ENCODE results near the gene GJD3.

GJD3 gene

DNA sequence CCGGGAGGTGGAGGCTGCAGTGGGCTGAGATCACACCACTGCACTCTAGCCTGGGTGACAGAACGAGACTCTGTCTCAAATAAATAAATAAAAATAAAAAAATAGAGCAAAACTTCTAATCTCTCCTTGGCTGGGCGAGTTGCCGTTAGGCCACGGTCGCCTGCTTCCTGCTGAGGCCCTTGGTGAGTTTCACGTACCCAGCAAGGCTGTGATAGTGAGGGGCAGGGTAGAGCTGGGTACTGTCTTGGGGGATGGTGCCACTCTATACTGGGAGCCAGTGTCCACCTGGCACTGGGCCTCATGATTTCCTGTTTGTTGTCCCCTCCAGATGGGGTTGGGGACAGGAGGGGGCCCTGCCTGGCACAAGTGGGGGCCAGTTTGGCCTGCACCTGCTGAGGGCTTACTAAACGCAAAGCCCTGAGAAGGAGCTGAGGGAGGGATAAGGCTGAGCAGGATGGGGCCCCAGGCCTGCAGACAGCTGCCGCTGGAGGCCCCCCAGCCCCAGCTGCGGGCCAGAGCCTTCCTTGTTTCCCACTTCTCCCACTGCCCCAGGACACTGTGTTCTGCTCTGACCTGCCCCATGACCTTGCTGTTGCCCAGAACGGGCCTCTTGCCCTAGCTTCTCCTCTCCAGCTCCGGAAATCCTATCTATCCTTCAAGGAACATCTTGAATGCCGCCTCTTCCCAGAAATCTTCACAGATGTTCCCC is 25.4 kb downstream of the GJD3 start:
- DNase-seq (ENCODE audit: low read depth, low spot score), result no peak
- no peaks in the 10 kb centered on the region for H3K9me3 ChIP-seq (ENCODE audit: control insufficient read depth, insufficient read depth, low read length)
- no peaks in the 10 kb centered on the region for H3K36me3 ChIP-seq (ENCODE audit: control insufficient read depth, insufficient read depth, low read length)
- WGBS (ENCODE audit: insufficient coverage, insufficient read length), result no CpG with 5 or more reads among the region's 13 CpGs
- H3K4me1 ChIP-seq (ENCODE audit: control insufficient read depth, insufficient read depth, low read length), result peaks cover 6% of the 10 kb centered on the region
- H3K4me3 ChIP-seq (ENCODE audit: low read length), result no peak overlapping the region
- no peak overlapping the region for H3K27ac ChIP-seq (ENCODE audit: low read length)
- H3K27me3 ChIP-seq (ENCODE audit: control insufficient read depth, insufficient read depth, low read length), result peaks cover 20% of the 10 kb centered on the region; the same call in 1 of the 2 replicates

DNA sequence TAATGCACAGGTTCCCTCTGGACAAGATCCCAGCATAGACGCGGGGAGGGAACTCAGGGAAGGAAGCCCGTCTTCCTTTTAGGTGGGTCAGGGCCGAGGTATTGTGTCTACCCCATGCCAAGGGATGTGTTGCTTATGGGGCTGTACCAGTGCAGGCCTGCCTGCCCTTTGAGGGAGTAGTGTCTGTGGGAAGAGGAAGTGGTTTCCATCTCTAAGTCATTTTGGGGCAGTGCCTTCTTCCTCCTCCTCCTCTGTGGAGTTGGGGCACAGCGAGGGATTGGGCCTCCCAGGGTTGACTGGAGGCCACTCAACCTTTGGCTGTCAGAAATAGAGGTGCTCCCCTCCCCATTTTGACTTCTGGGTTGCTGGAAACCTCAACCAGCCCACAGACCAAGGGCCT is 26.5 kb downstream of the GJD3 start:
- H3K27me3 ChIP-seq (ENCODE audit: control insufficient read depth, insufficient read depth, low read length), result peaks cover 9% of the 10 kb centered on the region; the same call in 1 of the 2 replicates
- H3K9me3 ChIP-seq (ENCODE audit: control insufficient read depth, insufficient read depth, low read length), result no peaks in the 10 kb centered on the region
- no peaks in the 10 kb centered on the region for H3K36me3 ChIP-seq (ENCODE audit: control insufficient read depth, insufficient read depth, low read length)
- no CpG with 5 or more reads among the region's 5 CpGs for WGBS (ENCODE audit: insufficient coverage, insufficient read length)
- H3K4me1 ChIP-seq (ENCODE audit: control insufficient read depth, insufficient read depth, low read length), result no peaks in the 10 kb centered on the region; the same call in 1 of the 2 replicates
- DNase-seq (ENCODE audit: low read depth, low spot score), result no peak
- no peak overlapping the region for H3K4me3 ChIP-seq (ENCODE audit: low read length)
- no peak overlapping the region for H3K27ac ChIP-seq (ENCODE audit: low read length)

DNA sequence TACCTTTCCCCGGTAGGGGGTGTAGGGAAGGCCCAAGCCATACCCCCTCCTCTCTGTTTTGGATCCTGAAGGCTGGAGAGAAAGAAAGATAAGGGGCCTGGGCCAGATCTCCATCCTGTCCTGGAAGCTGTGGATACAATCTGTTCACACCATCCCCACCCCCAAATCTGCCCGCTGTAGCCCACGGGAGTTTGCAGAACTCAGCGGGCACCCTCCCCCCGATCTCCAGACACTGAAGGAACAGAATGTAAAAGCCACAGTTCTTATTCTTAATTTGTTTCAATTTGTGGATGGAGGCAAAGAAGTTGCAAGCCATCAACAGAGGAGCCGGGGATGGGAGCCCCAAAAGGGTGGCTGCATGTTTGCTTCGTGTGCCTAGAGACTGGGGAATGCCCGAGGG is 27.2 kb downstream of the GJD3 start:
- H3K4me3 ChIP-seq (ENCODE audit: low read length), result no peak overlapping the region
- H3K36me3 ChIP-seq (ENCODE audit: control insufficient read depth, insufficient read depth, low read length), result no peaks in the 10 kb centered on the region
- no peak for DNase-seq (ENCODE audit: low read depth, low spot score)
- no peaks in the 10 kb centered on the region for H3K4me1 ChIP-seq (ENCODE audit: control insufficient read depth, insufficient read depth, low read length)
- H3K27ac ChIP-seq (ENCODE audit: low read length), result no peak overlapping the region
- no peaks in the 10 kb centered on the region for H3K9me3 ChIP-seq (ENCODE audit: control insufficient read depth, insufficient read depth, low read length)
- peaks cover 4% of the 10 kb centered on the region; the same call in 1 of the 2 replicates for H3K27me3 ChIP-seq (ENCODE audit: control insufficient read depth, insufficient read depth, low read length)
- no CpG with 5 or more reads among the region's 8 CpGs for WGBS (ENCODE audit: insufficient coverage, insufficient read length)

DNA sequence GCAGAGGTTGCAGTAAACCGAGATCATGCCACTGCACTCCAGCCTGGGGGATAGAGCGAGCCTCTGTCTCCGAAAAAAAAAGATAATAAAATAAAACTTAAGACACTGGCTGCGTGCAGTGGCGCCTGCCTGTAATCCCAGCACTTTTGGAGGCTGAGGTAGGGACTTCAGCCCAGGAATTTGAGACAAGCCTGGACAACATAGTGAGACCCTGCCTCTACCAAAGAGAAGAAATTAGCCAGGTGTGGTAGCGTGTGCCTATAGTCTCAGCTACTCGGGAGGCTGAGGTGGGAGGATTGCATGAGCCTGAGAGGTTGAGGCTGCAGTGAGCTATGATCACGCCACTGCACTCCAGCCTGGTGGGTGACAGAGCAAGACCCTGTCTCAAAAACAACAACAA is 28.9 kb downstream of the GJD3 start:
- DNase-seq (ENCODE audit: low read depth, low spot score), result no peak
- Histone ChIP-seq H3K4me1 (ENCODE audit: control insufficient read depth, insufficient read depth, low read length) (no peaks in the 10 kb centered on the region), H3K36me3 (ENCODE audit: control insufficient read depth, insufficient read depth, low read length) (0 out of 2 replicates have a peak, but pooled peaks cover 2% of the 10 kb centered on the region), H3K4me3 (ENCODE audit: low read length) (no peak overlapping the region), H3K9me3 (ENCODE audit: control insufficient read depth, insufficient read depth, low read length) (no peaks in the 10 kb centered on the region), H3K27me3 (ENCODE audit: control insufficient read depth, insufficient read depth, low read length) (peaks cover under 1% of the 10 kb centered on the region; the same call in 1 of the 2 replicates), H3K27ac (ENCODE audit: low read length) (no peak overlapping the region)
- no CpG with 5 or more reads among the region's 8 CpGs for WGBS (ENCODE audit: insufficient coverage, insufficient read length)

DNA sequence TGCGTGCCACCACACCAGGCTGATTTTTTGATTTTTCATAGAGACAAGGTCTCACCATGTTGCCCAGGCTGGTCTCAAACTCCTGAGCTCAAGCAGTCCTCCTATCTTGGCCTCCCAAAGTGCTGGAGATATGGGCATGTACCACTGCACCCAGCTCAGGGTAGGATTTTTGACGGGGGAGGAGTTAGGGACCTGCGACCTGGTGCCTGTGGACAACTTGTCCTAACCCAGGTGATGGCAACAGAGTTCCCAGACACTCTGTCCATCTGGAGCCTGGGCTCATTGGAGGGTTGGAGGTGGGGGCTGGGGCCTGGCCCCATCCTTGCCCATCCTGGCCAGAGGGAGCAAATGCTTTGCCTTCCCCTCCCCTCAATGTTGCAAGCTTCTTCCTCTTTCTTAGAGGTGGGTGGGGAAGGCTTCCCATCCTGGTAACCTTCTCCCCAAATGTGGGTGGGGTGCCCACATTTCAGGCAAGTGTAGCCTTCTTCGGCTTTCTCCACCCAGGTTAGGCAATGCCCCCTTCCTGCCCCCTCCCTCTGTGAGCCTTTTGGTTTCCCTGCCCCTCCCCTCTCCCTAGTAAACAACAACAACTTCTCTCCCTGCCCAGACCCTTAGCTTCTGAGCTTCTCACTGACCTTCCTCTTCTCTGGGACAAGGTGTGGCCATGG is 30.6 kb downstream of the GJD3 start:
- WGBS (ENCODE audit: insufficient coverage, insufficient read length), result no CpG with 5 or more reads among the region's 4 CpGs
- Histone ChIP-seq H3K36me3 (ENCODE audit: control insufficient read depth, insufficient read depth, low read length) (0 out of 2 replicates have a peak, but pooled peaks cover 2% of the 10 kb centered on the region), H3K9me3 (ENCODE audit: control insufficient read depth, insufficient read depth, low read length) (no peaks in the 10 kb centered on the region), H3K27ac (ENCODE audit: low read length) (no peak overlapping the region), H3K4me1 (ENCODE audit: control insufficient read depth, insufficient read depth, low read length) (no peaks in the 10 kb centered on the region), H3K27me3 (ENCODE audit: control insufficient read depth, insufficient read depth, low read length) (no peaks in the 10 kb centered on the region), H3K4me3 (ENCODE audit: low read length) (no peak overlapping the region)
- DNase-seq (ENCODE audit: low read depth, low spot score), result no peak

DNA sequence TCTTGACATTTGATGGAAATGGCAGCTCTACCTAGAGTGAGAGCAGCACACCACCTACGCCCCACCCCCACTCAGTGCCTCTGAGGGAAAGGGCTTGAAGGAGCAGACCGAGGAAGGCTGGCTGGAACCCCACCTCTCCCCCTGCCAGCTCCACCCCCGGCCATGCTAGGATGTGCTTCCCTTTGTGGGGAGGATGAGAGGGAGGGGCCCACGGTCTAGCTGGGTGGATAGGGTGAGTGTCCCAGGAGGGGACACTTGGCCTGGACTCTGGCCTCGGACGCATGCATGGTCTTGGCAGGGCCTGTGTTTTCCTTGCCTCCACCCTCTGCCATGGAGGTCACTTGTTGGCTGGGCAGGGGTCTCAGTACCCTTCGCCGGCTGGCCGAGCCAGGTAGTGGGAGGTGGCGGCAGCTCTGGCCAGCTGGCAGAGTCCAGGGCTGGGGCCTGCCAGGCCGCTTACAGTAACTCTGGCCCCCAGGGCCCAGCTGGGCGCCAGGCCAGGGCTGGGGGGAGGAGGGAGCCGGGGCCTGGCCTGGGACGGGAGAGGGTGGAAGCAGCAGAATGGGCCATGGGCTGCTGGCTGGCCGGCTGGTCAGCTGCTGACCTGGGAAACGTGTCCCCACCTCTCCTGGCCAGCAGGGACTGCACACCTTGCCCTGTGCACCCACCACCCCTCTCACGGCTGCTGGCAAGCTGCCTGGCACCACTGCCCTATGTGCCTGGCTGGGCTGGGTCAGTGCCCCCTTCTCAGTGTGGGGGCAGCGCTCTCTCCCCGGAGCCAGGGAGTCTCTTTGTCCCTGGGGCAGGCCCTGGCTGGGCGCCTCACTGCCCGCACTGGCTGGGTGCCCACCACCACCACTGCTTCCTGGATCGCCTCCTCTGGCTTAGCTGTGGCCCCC is 32.5 kb downstream of the GJD3 start:
- no peak overlapping the region for H3K27ac ChIP-seq (ENCODE audit: low read length)
- no CpG with 5 or more reads among the region's 22 CpGs for WGBS (ENCODE audit: insufficient coverage, insufficient read length)
- H3K4me3 ChIP-seq (ENCODE audit: low read length), result no peak overlapping the region
- H3K4me1 ChIP-seq (ENCODE audit: control insufficient read depth, insufficient read depth, low read length), result no peaks in the 10 kb centered on the region
- 0 out of 2 replicates have a peak, but pooled peaks cover 2% of the 10 kb centered on the region for H3K36me3 ChIP-seq (ENCODE audit: control insufficient read depth, insufficient read depth, low read length)
- DNase-seq (ENCODE audit: low read depth, low spot score), result no peak
- H3K27me3 ChIP-seq (ENCODE audit: control insufficient read depth, insufficient read depth, low read length), result no peaks in the 10 kb centered on the region
- no peaks in the 10 kb centered on the region for H3K9me3 ChIP-seq (ENCODE audit: control insufficient read depth, insufficient read depth, low read length)

DNA sequence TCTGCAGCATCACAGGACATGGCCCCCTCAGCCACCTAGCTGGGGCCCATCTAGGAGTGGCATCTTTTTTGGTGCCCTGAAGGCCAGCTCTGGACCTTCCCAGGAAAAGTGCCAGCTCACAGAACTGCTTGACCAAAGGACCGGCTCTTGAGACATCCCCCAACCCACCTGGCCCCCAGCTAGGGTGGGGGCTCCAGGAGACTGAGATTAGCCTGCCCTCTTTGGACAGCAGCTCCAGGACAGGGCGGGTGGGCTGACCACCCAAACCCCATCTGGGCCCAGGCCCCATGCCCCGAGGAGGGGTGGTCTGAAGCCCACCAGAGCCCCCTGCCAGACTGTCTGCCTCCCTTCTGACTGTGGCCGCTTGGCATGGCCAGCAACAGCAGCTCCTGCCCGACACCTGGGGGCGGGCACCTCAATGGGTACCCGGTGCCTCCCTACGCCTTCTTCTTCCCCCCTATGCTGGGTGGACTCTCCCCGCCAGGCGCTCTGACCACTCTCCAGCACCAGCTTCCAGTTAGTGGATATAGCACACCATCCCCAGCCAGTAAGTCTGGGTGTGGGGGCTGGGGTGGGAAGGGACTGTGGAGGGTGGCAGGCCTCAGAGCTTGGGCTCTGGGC is 33.6 kb downstream of the GJD3 start:
- DNase-seq (ENCODE audit: low read depth, low spot score), result no peak
- Histone ChIP-seq H3K36me3 (ENCODE audit: control insufficient read depth, insufficient read depth, low read length) (0 out of 2 replicates have a peak, but pooled peaks cover 2% of the 10 kb centered on the region), H3K27ac (ENCODE audit: low read length) (no peak overlapping the region), H3K4me3 (ENCODE audit: low read length) (no peak overlapping the region), H3K27me3 (ENCODE audit: control insufficient read depth, insufficient read depth, low read length) (no peaks in the 10 kb centered on the region), H3K4me1 (ENCODE audit: control insufficient read depth, insufficient read depth, low read length) (no peaks in the 10 kb centered on the region), H3K9me3 (ENCODE audit: control insufficient read depth, insufficient read depth, low read length) (no peaks in the 10 kb centered on the region)
- WGBS (ENCODE audit: insufficient coverage, insufficient read length), result no CpG with 5 or more reads among the region's 10 CpGs

DNA sequence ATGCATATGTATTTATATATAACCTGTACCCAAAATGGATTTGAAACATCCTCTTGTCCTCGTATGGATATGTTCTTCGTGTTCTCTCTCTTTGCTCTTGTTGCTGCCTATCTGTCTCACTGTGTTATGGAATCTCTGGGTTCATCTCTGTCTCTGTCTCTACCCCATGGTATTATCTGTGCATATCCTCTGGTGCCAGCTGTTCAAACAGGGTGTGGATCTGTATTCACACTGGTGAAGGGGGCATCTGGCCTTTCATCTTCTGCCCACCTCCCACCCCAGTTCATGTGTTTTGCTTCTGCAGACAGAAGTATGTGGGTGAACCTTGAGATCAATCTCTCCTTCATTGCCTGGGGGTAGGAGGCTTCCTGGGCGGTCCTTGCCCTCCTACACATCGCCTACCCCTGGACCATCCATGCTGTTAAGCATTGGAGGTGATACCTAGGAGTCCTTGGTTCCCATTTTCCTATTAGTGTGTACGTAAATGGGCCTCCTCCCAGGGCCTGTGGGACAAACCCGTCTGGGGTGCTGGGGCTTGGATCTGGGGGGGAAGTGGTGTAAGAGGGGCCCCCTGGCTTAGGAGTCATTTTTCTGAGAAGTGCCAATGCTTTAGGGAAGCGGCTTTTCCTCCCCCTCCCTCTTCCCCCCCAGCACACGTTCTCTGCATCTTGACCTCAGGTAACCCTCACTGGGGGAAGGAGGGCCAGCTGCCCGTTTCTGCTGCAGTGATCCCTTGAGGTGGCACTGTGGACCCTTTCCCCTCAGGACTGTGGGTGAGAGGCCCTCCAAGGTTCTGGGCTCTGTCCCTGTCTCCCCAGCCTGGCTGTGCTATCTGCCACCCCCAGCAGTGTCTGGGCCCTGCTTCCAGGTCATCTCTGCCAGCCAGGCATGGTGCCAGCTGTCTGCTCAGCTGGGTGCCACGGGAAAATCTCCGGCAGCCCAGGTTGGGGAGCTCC is 34.4 kb downstream of the GJD3 start:
- Histone ChIP-seq H3K27ac (ENCODE audit: low read length) (no peak overlapping the region), H3K36me3 (ENCODE audit: control insufficient read depth, insufficient read depth, low read length) (0 out of 2 replicates have a peak, but pooled peaks cover 2% of the 10 kb centered on the region), H3K9me3 (ENCODE audit: control insufficient read depth, insufficient read depth, low read length) (no peaks in the 10 kb centered on the region), H3K4me3 (ENCODE audit: low read length) (no peak overlapping the region), H3K27me3 (ENCODE audit: control insufficient read depth, insufficient read depth, low read length) (no peaks in the 10 kb centered on the region), H3K4me1 (ENCODE audit: control insufficient read depth, insufficient read depth, low read length) (no peaks in the 10 kb centered on the region)
- WGBS (ENCODE audit: insufficient coverage, insufficient read length), result no CpG with 5 or more reads among the region's 11 CpGs
- DNase-seq (ENCODE audit: low read depth, low spot score), result no peak

DNA sequence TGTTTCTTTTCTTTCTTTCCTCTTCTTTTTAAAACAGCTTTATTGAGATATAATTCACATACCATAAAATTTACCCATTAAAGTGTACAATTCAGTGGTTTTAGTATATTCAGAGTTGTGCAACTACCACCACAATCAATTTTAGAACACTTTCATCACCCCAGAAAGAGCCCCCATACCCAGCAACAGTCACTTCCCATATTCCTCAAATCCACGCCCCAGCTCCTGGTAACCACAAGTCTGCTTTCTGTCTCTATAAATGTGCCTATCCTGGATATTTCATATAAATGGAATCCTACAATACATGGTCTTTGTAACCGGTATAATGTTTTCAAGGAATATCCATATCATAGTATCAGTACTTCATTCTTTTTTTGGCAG is 36.2 kb downstream of the GJD3 start:
- DNase-seq (ENCODE audit: low read depth, low spot score), result no peak
- no CpG with 5 or more reads among the region's 2 CpGs for WGBS (ENCODE audit: insufficient coverage, insufficient read length)

More for the DNA sequence above, 36.2 kb downstream of the GJD3 start:
- H3K36me3 ChIP-seq (ENCODE audit: control insufficient read depth, insufficient read depth, low read length), result 0 out of 2 replicates have a peak, but pooled peaks cover 2% of the 10 kb centered on the region
- H3K27me3 ChIP-seq (ENCODE audit: control insufficient read depth, insufficient read depth, low read length), result no peaks in the 10 kb centered on the region
- H3K9me3 ChIP-seq (ENCODE audit: control insufficient read depth, insufficient read depth, low read length), result no peaks in the 10 kb centered on the region
- no peak overlapping the region for H3K27ac ChIP-seq (ENCODE audit: low read length)
- no peaks in the 10 kb centered on the region for H3K4me1 ChIP-seq (ENCODE audit: control insufficient read depth, insufficient read depth, low read length)
- H3K4me3 ChIP-seq (ENCODE audit: low read length), result no peak overlapping the region
